B cell (primary cell): ENCODE data around the gene ZNF366. TPM values are rescaled to one million over a fixed set of nuclear protein-coding genes. Genes with fewer than 3 reads are reported as not detected.

Experiments
- ATAC-seq: fragments of 200-7000 bp; cut with Tn5 transposase; one replicate; pipeline ENCODE4 v1.10.0; 2021; ENCODE audit warnings: low read depth, mild to moderate bottlenecking, moderate number of reproducible peaks, moderate library complexity
- CTCF ChIA-PET: fragments of 350-600 bp; sonication (Branson Sonifier 250); formaldehyde crosslinking; loops from one replicate; lab custom pipeline; 2021; ENCODE audit warnings: antibody characterized with exemption, inconsistent platforms; lab: Charles Lee
- POLR2A ChIA-PET: fragments of 350-600 bp; sonication (Branson Sonifier 250); formaldehyde crosslinking; loops from one replicate; lab custom pipeline; 2021; ENCODE audit warnings: antibody characterized with exemption; lab: Charles Lee
- DNase-seq: peaks from one replicate; pipeline ENCODE4 v3.0.0; 2013
- H2AFZ ChIP-seq: 2 replicates; pipeline ENCODE4 v1.6.1; 2012; ENCODE audit warnings: mild to moderate bottlenecking, low read depth, low read length; ENCODE audit not compliant: insufficient read depth, poor library complexity, severe bottlenecking
- H3K27ac ChIP-seq, 2 donors: 1 replicate in 1 of 2; 2 replicates in 1 of 2; pipeline ENCODE4 v1.5.1; 2012 to 2013; ENCODE audit warnings: low read length in 2 of 2, mild to moderate bottlenecking in 2 of 2, moderate library complexity in 1 of 2
- H3K27me3 ChIP-seq, 4 experiments: fragments of 200-600 bp in 1 of 4; sonication (generic) in 1 of 4; replicated peaks in 1 of 4; 1 replicate in 2 of 4; 2 replicates in 2 of 4; pipeline versions ENCODE4 v1.6.1 to v1.7.0; 2013 to 2016; ENCODE audit warnings: low read length in 3 of 4, mild to moderate bottlenecking in 2 of 4, mixed read lengths in 1 of 4, moderate library complexity in 1 of 4; ENCODE audit not compliant: insufficient read depth in 4 of 4, control insufficient read depth in 3 of 4; ENCODE audit errors: control extremely low read depth in 1 of 4
- H3K36me3 ChIP-seq, 2 experiments: replicated peaks in 1 of 2; 1 replicate in 1 of 2; 2 replicates in 1 of 2; pipeline versions ENCODE4 v1.6.1 to v1.7.1; 2013; ENCODE audit warnings: low read length in 1 of 2; ENCODE audit not compliant: insufficient read depth in 2 of 2, control insufficient read depth in 1 of 2; ENCODE audit errors: control extremely low read depth in 1 of 2, extremely low read depth in 1 of 2
- H3K4me1 ChIP-seq, 2 donors: fragments of 200-600 bp in 1 of 2; sonication (generic) in 1 of 2; 1 replicate in 1 of 2; 2 replicates in 1 of 2; pipeline versions ENCODE4 v1.5.1 to v1.6.1; 2013 to 2017; ENCODE audit warnings: low read length in 2 of 2; ENCODE audit not compliant: control insufficient read depth in 2 of 2, insufficient read depth in 2 of 2
- H3K4me2 ChIP-seq: replicated peaks from 2 replicates; pipeline ENCODE3; 2012; ENCODE audit warnings: mild to moderate bottlenecking, low read depth, low read length; ENCODE audit not compliant: poor library complexity, severe bottlenecking
- H3K4me3 ChIP-seq, 5 experiments: fragments of 200-600 bp in 1 of 5; sonication (generic) in 1 of 5; 1 replicate in 3 of 5; 2 replicates in 2 of 5; pipeline versions ENCODE4 v1.5.1 to v1.7.0; 2011 to 2016; ENCODE audit warnings: low read length in 4 of 5, mild to moderate bottlenecking in 4 of 5, low read depth in 2 of 5, control low read depth in 1 of 5, moderate library complexity in 1 of 5; ENCODE audit not compliant: insufficient read depth in 1 of 5; ENCODE audit errors: control extremely low read depth in 1 of 5, extremely low read depth in 1 of 5
- H3K79me2 ChIP-seq: fragments of 200-600 bp; sonication (generic); one replicate; pipeline ENCODE4 v1.6.0; 2016; ENCODE audit warnings: low read length; ENCODE audit not compliant: control insufficient read depth, insufficient read depth
- H3K9ac ChIP-seq: fragments of 200-600 bp; sonication (generic); 2 replicates; pipeline ENCODE4 v1.6.1; 2017; ENCODE audit warnings: mild to moderate bottlenecking, low read length, moderate library complexity
- H3K9me3 ChIP-seq, 3 donors: one replicate each; pipeline versions ENCODE4 v1.6.1 to v1.7.1; 2013; ENCODE audit warnings: low read length in 2 of 3; ENCODE audit not compliant: control insufficient read depth in 2 of 3, insufficient read depth in 1 of 3; ENCODE audit errors: control extremely low read depth in 1 of 3
- H4K20me1 ChIP-seq: 2 replicates; pipeline ENCODE4 v1.6.0; 2012; ENCODE audit warnings: mild to moderate bottlenecking, low read length; ENCODE audit not compliant: insufficient read depth, control insufficient read depth, poor library complexity, severe bottlenecking
- H3K27ac Mint-ChIP-seq: one replicate; pipeline ENCODE4 v1.8.0; 2021; ENCODE audit warnings: mixed read lengths
- H3K27me3 Mint-ChIP-seq: one replicate; pipeline ENCODE4 v1.8.0; 2021; ENCODE audit warnings: mixed read lengths
- H3K4me1 Mint-ChIP-seq: one replicate; pipeline ENCODE4 v1.8.0; 2021; ENCODE audit warnings: mixed read lengths
- H3K4me3 Mint-ChIP-seq: one replicate; pipeline ENCODE4 v1.8.0; 2021; ENCODE audit warnings: mixed read lengths
- H3K9me3 Mint-ChIP-seq: one replicate; pipeline ENCODE4 v1.8.0; 2022; ENCODE audit warnings: mixed read lengths; ENCODE audit not compliant: insufficient read depth
- EZH2 ChIP-seq: IDR thresholded peaks from 2 replicates; pipeline ENCODE4 v1.6.1; 2012; ENCODE audit warnings: borderline replicate concordance, low read depth, mild to moderate bottlenecking, moderate library complexity, low read length; ENCODE audit not compliant: insufficient read depth, poor library complexity, severe bottlenecking
- WGBS: methylation state at CpG from one replicate; pipeline ENCODE4 v1.1.5; 2013; ENCODE audit warnings: missing lambda C conversion rate; ENCODE audit not compliant: insufficient coverage; 5-methylcytosine and 5-hydroxymethylcytosine counted together
- intact Hi-C: fragments of 100-400 bp; cut with micrococcal nuclease; formaldehyde crosslinking; loops from one replicate; pipeline ENCODE4 v1.10.0; 2022
- polyA plus RNA-seq: library from polyadenylated mRNA; depleted of rRNA; stranded (reverse); fragments of >200 nt; gene quantifications from 2 replicates; pipeline ENCODE4 v1.2.3, GENCODE V29; 2012
- total RNA-seq, 2 donors: library from RNA; stranded (reverse); fragments of 120-200 nt in 1 of 2; gene quantifications; 1 replicate in 1 of 2; 2 replicates in 1 of 2; pipeline versions ENCODE4 v1.2.3 to v1.2.4, GENCODE V29; 2013 to 2022
- TF ChIP-seq, protein P1 (sequence below): fragments of 200-600 bp; IDR thresholded peaks from one replicate; pipeline ENCODE4 v1.8.0; 2022; ENCODE audit warnings: antibody characterized with exemption, mild to moderate bottlenecking

The ZNF366 gene
- total and polyA plus RNA-seq, 2 donors (not counting 1 experiment from before 2014, with no cell fraction given), result 0.03 TPM; not detected in 1

GRCh38 chr5:72510610-72511181 lies 3.5 kb upstream of the ZNF366 start:
- H3K27me3 Mint-ChIP-seq, result peaks cover 10% of the 10 kb centered on the region
- no peaks in the 10 kb centered on the region for H3K79me2 ChIP-seq
- H3K4me3 ChIP-seq, result no peak overlapping the region
- H3K27ac ChIP-seq, result no peak overlapping the region
- H3K4me1 Mint-ChIP-seq, result peaks cover 33% of the 10 kb centered on the region
- no peak overlapping the region for H3K27ac Mint-ChIP-seq
- H3K27me3 ChIP-seq, result no peaks in the 10 kb centered on the region
- intact Hi-C loops, result no loop called here
- H3K9ac ChIP-seq, result no peak overlapping the region
- no peaks in the 10 kb centered on the region for H3K36me3 ChIP-seq
- no peak for TF ChIP-seq EZH2
- H3K4me2 ChIP-seq, result no peak overlapping the region
- no peak overlapping the region for H3K4me3 Mint-ChIP-seq
- H4K20me1 ChIP-seq, result no peaks in the 10 kb centered on the region
- no peak for ATAC-seq
- no peaks in the 10 kb centered on the region for H3K9me3 ChIP-seq
- peaks cover 30 to 34% of the 10 kb centered on the region in 2 donors for H3K4me1 ChIP-seq
- CTCF ChIA-PET, result no interaction called here
- no peak overlapping the region for H2AFZ ChIP-seq
- DNase-seq, result no peak
- 17% methylated on average over 3 of the region's 8 CpGs for WGBS
- H3K9me3 Mint-ChIP-seq, result no peaks in the 10 kb centered on the region
- POLR2A ChIA-PET, result no interaction called here

GRCh38 chr5:72509401-72509800 lies 2.2 kb upstream of the ZNF366 start:
- POLR2A ChIA-PET, result no interaction called here
- H3K27ac Mint-ChIP-seq, result no peak overlapping the region

More at GRCh38 chr5:72509401-72509800, 2.2 kb upstream of the ZNF366 start:
- Mint-ChIP-seq H3K27me3 (peaks cover 6% of the 10 kb centered on the region), H3K4me1 (peaks cover 36% of the 10 kb centered on the region), H3K4me3 (no peak overlapping the region), H3K9me3 (no peaks in the 10 kb centered on the region)
- Histone ChIP-seq H3K27me3 (no peaks in the 10 kb centered on the region), H2AFZ (no peak overlapping the region), H3K36me3 (no peaks in the 10 kb centered on the region), H3K4me3 (no peak overlapping the region), H3K9me3 (no peaks in the 10 kb centered on the region), H3K4me1 (peaks cover 30 to 34% of the 10 kb centered on the region in 2 donors), H3K27ac (no peak overlapping the region), H3K79me2 (no peaks in the 10 kb centered on the region), H4K20me1 (no peaks in the 10 kb centered on the region), H3K4me2 (no peak overlapping the region), H3K9ac (no peak overlapping the region)
- intact Hi-C loops, result loop anchor here (5.0 kb wide), 1 partner anchor 88 kb away; no protein-coding TSS in a partner anchor
- no peak for DNase-seq
- TF ChIP-seq, protein P1, sequence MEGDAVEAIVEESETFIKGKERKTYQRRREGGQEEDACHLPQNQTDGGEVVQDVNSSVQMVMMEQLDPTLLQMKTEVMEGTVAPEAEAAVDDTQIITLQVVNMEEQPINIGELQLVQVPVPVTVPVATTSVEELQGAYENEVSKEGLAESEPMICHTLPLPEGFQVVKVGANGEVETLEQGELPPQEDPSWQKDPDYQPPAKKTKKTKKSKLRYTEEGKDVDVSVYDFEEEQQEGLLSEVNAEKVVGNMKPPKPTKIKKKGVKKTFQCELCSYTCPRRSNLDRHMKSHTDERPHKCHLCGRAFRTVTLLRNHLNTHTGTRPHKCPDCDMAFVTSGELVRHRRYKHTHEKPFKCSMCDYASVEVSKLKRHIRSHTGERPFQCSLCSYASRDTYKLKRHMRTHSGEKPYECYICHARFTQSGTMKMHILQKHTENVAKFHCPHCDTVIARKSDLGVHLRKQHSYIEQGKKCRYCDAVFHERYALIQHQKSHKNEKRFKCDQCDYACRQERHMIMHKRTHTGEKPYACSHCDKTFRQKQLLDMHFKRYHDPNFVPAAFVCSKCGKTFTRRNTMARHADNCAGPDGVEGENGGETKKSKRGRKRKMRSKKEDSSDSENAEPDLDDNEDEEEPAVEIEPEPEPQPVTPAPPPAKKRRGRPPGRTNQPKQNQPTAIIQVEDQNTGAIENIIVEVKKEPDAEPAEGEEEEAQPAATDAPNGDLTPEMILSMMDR, result no peak
- no peak for TF ChIP-seq EZH2
- CTCF ChIA-PET, result no interaction called here
- WGBS, result 95% methylated on average over 7 of the region's 7 CpGs
- ATAC-seq, result no peak
